Kidney epithelial cell (primary cell): ENCODE results near the gene INPP5K. TPM values are rescaled to one million over a fixed set of nuclear protein-coding genes. Genes with fewer than 3 reads are reported as not detected.

ENCODE experiments used
- DNase-seq: peaks from one replicate; pipeline ENCODE4 v3.0.0-alpha.2; 2010; ENCODE audit warnings: low read depth
- H3K27me3 ChIP-seq: 2 replicates; pipeline ENCODE4 v1.6.0; 2011; ENCODE audit warnings: low read length; ENCODE audit not compliant: control insufficient read depth, insufficient read depth
- H3K36me3 ChIP-seq: 2 replicates; pipeline ENCODE4 v1.5.1; 2011; ENCODE audit warnings: low read length; ENCODE audit not compliant: control insufficient read depth, insufficient read depth
- H3K4me3 ChIP-seq: 2 replicates; pipeline ENCODE4 v1.5.1; 2011; ENCODE audit warnings: low read depth, mild to moderate bottlenecking, control low read depth, low read length
- CTCF ChIP-seq: IDR thresholded peaks from 2 replicates; pipeline ENCODE4 v1.5.1; 2011; ENCODE audit warnings: mild to moderate bottlenecking, moderate library complexity, low read length, control low read depth, inconsistent platforms; ENCODE audit not compliant: insufficient read depth, poor library complexity, severe bottlenecking
- total RNA-seq: library from RNA; depleted of rRNA; stranded (reverse); fragments of >200 nt; gene quantifications from 2 replicates; pipeline ENCODE4 v1.2.3, GENCODE V29; 2015

INPP5K gene
- total RNA-seq, 1 donor from 2014 or later, result 59.5 TPM

- peaks cover 6% of the 10 kb centered on the region for H3K36me3 ChIP-seq
- no peak overlapping the region for H3K4me3 ChIP-seq
- no peak for DNase-seq
- H3K27me3 ChIP-seq, result no peaks in the 10 kb centered on the region
- TF ChIP-seq CTCF, result no peak
Measured at GRCh38 chr17:1464186-1464585, 52.2 kb downstream of the INPP5K start.

- Histone ChIP-seq H3K4me3 (no peak overlapping the region), H3K36me3 (peaks cover 3% of the 10 kb centered on the region), H3K27me3 (no peaks in the 10 kb centered on the region)
- no peak for DNase-seq
- TF ChIP-seq CTCF, result no peak
Measured at GRCh38 chr17:1462164-1463112, 54.0 kb downstream of the INPP5K start.

GRCh38 chr17:1461198-1461944 is 55.0 kb downstream of the INPP5K start:
- Histone ChIP-seq H3K4me3 (no peak overlapping the region), H3K27me3 (no peaks in the 10 kb centered on the region), H3K36me3 (peaks cover 1% of the 10 kb centered on the region)
- TF ChIP-seq CTCF, result no peak
- no peak for DNase-seq

GRCh38 chr17:1460233-1460632 is 56.2 kb downstream of the INPP5K start:
- DNase-seq, result no peak
- H3K4me3 ChIP-seq, result no peak overlapping the region
- no peaks in the 10 kb centered on the region for H3K27me3 ChIP-seq
- peaks cover 1% of the 10 kb centered on the region for H3K36me3 ChIP-seq
- no peak for TF ChIP-seq CTCF

- no peaks in the 10 kb centered on the region for H3K27me3 ChIP-seq
- TF ChIP-seq CTCF, result no peak
- H3K36me3 ChIP-seq, result no peaks in the 10 kb centered on the region
- H3K4me3 ChIP-seq, result peak within 1 kb of the TSS; percentile 92
- DNase-seq, result no peak
Measured at GRCh38 chr17:1455797-1456599, 60.4 kb downstream of the INPP5K start, which contains the start of gene CRK. Gene CRK (minus strand): TSS chr17:1456232. CDS start chr17:1456117, 115 bp downstream.
